ENCODE data around the gene PSME3IP1. TPM values are rescaled to one million over a fixed set of nuclear protein-coding genes. Genes with fewer than 3 reads are reported as not detected.

The PSME3IP1 gene
- total and polyA plus RNA-seq, 12 donors: 49.6 to 66.8 (median 61.4) TPM

DNA sequence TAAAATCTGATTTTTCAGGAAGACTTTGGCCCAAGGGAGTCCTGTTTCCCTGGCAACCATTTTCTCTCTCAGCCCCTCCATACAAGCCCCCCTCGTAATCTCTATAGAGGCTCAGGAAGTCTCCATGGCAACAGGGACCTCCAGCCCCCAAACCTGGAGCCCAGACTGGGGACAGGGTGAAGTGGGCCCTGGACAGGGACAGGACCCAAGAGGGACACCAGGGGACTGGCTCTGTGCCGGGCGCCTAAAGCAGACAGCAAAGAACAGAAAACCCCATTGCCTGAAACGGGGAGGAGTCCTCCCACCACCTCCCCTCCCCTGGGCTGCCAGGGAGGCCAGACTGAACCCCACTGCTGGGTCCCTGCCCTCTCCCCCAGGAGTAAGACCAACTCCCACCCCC is 52.8 kb downstream of the PSME3IP1 start:
- Histone ChIP-seq H3K27me3 (no peaks in the 10 kb centered on the region), H3K4me1 (peaks cover 0 to 5% (median 0%) of the 10 kb centered on the region in 9 donors), H3K36me3 (peaks cover 0 to 40% (median 0%) of the 10 kb centered on the region in 9 donors), H3K27ac (peak overlapping the region in 1 of 10 donors; percentile 40), H3K9me3 (no peaks in the 10 kb centered on the region), H3K4me3 (no peak overlapping the region)
- WGBS, 2 donors: 68 to 80% methylated on average over 4 of the region's 4 CpGs
- intact Hi-C loops (cut with DNase I): no loop called here
- DNase-seq (no peak), ATAC-seq (no peak)
- TF ChIP-seq, protein P1, sequence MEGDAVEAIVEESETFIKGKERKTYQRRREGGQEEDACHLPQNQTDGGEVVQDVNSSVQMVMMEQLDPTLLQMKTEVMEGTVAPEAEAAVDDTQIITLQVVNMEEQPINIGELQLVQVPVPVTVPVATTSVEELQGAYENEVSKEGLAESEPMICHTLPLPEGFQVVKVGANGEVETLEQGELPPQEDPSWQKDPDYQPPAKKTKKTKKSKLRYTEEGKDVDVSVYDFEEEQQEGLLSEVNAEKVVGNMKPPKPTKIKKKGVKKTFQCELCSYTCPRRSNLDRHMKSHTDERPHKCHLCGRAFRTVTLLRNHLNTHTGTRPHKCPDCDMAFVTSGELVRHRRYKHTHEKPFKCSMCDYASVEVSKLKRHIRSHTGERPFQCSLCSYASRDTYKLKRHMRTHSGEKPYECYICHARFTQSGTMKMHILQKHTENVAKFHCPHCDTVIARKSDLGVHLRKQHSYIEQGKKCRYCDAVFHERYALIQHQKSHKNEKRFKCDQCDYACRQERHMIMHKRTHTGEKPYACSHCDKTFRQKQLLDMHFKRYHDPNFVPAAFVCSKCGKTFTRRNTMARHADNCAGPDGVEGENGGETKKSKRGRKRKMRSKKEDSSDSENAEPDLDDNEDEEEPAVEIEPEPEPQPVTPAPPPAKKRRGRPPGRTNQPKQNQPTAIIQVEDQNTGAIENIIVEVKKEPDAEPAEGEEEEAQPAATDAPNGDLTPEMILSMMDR (IDR thresholded peaks at IDR 0.05): no peak

DNA sequence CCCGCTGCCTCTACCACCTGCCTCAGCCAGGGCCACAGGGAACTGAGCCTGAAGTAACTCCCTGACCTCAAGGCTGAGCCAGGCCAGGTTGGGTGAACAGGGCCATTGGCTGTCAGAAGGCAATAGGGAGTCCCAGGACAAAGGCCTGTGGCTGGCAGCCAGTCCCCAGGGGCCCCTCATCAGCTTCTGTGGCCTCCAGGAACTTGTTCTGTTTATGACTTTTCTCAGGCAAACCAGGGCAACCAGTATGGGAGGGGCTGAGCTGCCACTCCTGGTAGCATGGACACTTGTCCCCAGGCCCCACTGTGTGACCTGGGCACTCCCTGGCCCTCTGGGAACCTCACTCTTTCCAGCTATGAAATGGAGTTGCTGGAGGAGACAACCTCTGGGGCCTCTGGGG is 53.4 kb downstream of the PSME3IP1 start:
- Histone ChIP-seq H3K4me1 (peaks cover 0 to 5% (median 0%) of the 10 kb centered on the region in 9 donors), H3K9me3 (no peaks in the 10 kb centered on the region), H3K36me3 (peaks cover 0 to 40% (median 0%) of the 10 kb centered on the region in 9 donors), H3K27ac (peak overlapping the region in 1 of 10 donors; percentile 14), H3K4me3 (no peak overlapping the region), H3K27me3 (no peaks in the 10 kb centered on the region)
- intact Hi-C loops (cut with DNase I): no loop called here
- TF ChIP-seq, protein P1 (IDR thresholded peaks at IDR 0.05): no peak
- WGBS, 2 donors: 90 to 97% methylated on average over 1 of the region's 1 CpG
- no peak for ATAC-seq
- DNase-seq: no peak

DNA sequence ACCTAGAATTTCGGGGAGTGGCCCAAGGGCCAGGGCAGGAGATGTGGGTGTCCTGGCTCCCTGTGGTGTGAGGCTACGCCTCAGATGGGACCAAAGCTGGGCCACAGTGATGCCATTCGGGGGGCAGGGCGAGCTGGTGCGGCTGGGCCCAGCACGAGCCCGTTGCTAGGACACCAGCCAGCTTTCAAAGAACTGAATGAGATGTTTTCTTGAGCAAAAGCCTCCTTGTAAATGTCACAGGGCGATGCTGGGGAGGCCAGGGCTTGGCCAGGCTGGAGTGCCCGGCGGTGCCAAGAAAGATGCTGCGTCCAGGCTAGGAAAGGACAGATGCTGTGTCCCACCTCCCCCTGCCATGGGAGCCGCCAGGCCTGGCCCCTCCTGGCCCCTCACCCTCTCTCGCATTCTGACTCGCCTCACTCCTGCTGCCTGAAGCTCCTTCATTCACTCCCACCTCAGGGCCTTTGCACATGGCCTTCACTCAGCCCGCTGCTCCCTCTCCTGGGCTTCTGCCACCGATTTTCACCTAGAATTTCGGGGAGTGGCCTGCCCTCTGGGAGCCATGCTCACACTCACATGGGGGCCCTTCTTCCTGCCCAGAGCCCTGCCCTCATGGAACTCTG is 54.4 kb downstream of the PSME3IP1 start:
- H3K4me1 ChIP-seq: peaks cover 0 to 5% (median 0%) of the 10 kb centered on the region in 9 donors
- no peaks in the 10 kb centered on the region for H3K27me3 ChIP-seq
- TF ChIP-seq, protein P1 (IDR thresholded peaks at IDR 0.05): no peak
- H3K36me3 ChIP-seq: peaks cover 0 to 43% (median 0%) of the 10 kb centered on the region in 9 donors
- intact Hi-C loops (cut with DNase I): no loop called here
- H3K9me3 ChIP-seq: no peaks in the 10 kb centered on the region
- 82 to 88% methylated on average over 17 of the region's 17 CpGs for WGBS, 2 donors
- H3K4me3 ChIP-seq: no peak overlapping the region
- peak overlapping the region in 1 of 10 donors; percentile 18 for H3K27ac ChIP-seq
- DNase-seq: no peak
- ATAC-seq: no peak

DNA sequence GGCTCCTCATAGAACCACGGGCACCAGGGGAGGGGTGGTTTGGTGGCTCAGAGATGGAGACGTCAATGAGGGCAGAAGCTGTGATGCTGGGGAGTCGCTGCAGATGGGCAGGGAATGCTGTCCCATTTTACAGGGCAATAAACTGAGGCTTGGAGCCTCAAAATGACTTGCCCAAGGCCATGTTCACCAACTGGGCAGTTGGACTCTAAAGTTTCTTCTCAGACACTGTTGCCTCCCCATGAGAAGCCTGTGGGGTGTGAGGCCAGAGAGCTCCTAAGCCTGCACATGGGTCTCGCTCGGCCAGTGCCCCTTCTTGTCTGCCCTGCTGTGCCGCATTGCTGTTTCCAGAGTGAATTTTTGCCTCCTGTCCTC is 54.9 kb downstream of the PSME3IP1 start:
- ATAC-seq: no peak
- Histone ChIP-seq H3K4me3 (no peak overlapping the region), H3K27me3 (no peaks in the 10 kb centered on the region), H3K36me3 (peaks cover 0 to 48% (median 3%) of the 10 kb centered on the region in 9 donors), H3K4me1 (peaks cover 0 to 5% (median 0%) of the 10 kb centered on the region in 9 donors), H3K27ac (peak overlapping the region in 1 of 10 donors; percentile 18), H3K9me3 (no peaks in the 10 kb centered on the region)
- TF ChIP-seq, protein P1 (IDR thresholded peaks at IDR 0.05): no peak
- 96 to 97% methylated on average over 6 of the region's 6 CpGs for WGBS, 2 donors
- no peak for DNase-seq
- intact Hi-C loops (cut with DNase I): no loop called here
